Left colon (tissue), 2 donors: ENCODE results near the gene MICAL2. TPM values are rescaled to one million over a fixed set of nuclear protein-coding genes. Genes with fewer than 3 reads are reported as not detected.
A peak's percentile ranks its signal among the peaks of the same experiment; 100 is the strongest.
"Not testable (repeated sequence)": the region's sequence is repeated elsewhere in the genome, so short reads cannot be mapped to it uniquely, and the experiment has no call there.

ENCODE experiments used
- ATAC-seq: fragments of 200-7000 bp; cut with Tn5 transposase; one replicate; pipeline ENCODE4 v1.9.1; 2020; ENCODE audit warnings: mild to moderate bottlenecking, moderate library complexity
- DNase-seq, 2 donors: peaks; one replicate each; pipeline ENCODE4 v3.0.0-alpha.2; 2020
- intact Hi-C, 2 donors: fragments of 100-400 bp; cut with DNase I in 1 of 2; cut with micrococcal nuclease in 1 of 2; formaldehyde crosslinking; loops; one replicate each; pipeline versions ENCODE4 v1.11.2 to v1.14.0; 2022; cut with DNase I, micrococcal nuclease
- total RNA-seq, 2 donors: library from RNA; stranded (reverse); fragmentation: NEBNext Ultra II Directional; extraction: Animal tissue kit (Norgen Biotek cat#: 25700); gene quantifications; one replicate each; pipeline ENCODE4 v1.2.1, GENCODE V29; 2021
- donor health status: DM: no; HTN: no; CAD: no.
- donor health status: DM: yes; HTN: yes; CAD: no.

The MICAL2 gene
- total RNA-seq, 2 donors from 2014 or later: 268 to 361 TPM

- intact Hi-C loops: no loop called here
- DNase-seq (no peak), ATAC-seq (peak; percentile 53)
Observed at GRCh38 chr11:12142176-12142575, 31.8 kb downstream of the MICAL2 start.

- ATAC-seq: no peak
- intact Hi-C loops: no loop called here
Observed at GRCh38 chr11:12142909-12143308, 32.5 kb downstream of the MICAL2 start.

GRCh38 chr11:12143461-12144258 is 33.3 kb downstream of the MICAL2 start:
- ATAC-seq (peak; percentile 79), DNase-seq (peak in 1 of 2 donors; percentile 71)

More at GRCh38 chr11:12142909-12143308, 32.5 kb downstream of the MICAL2 start:
- DNase-seq: peak in 1 of 2 donors; percentile 22

GRCh38 chr11:12144330-12145174 is 34.2 kb downstream of the MICAL2 start:
- DNase-seq (no peak), ATAC-seq (peak; percentile 46)
- intact Hi-C loops: no loop called here

More at GRCh38 chr11:12143461-12144258, 33.3 kb downstream of the MICAL2 start:
- intact Hi-C loops: no loop called here

GRCh38 chr11:12146678-12147077 is 36.3 kb downstream of the MICAL2 start:
- ATAC-seq, DNase-seq, intact Hi-C loops: not testable (repeated sequence)

GRCh38 chr11:12147827-12148226 is 37.4 kb downstream of the MICAL2 start:
- DNase-seq: peak in 1 of 2 donors; percentile 19
- ATAC-seq: no peak
- intact Hi-C loops: no loop called here

- ATAC-seq: no peak
- peak in 1 of 2 donors; percentile 13 for DNase-seq
- intact Hi-C loops: no loop called here
Observed at GRCh38 chr11:12148466-12148865, 38.1 kb downstream of the MICAL2 start.

- ATAC-seq (no peak), DNase-seq (peak in 1 of 2 donors; percentile 19)
- intact Hi-C loops: no loop called here
Observed at GRCh38 chr11:12148882-12149281, 38.5 kb downstream of the MICAL2 start.

GRCh38 chr11:12149672-12150225 is 39.4 kb downstream of the MICAL2 start:
- ATAC-seq (peak; percentile 11), DNase-seq (peak in 1 of 2 donors; percentile 22)
- intact Hi-C loops: no loop called here

GRCh38 chr11:12150831-12151382 is 40.5 kb downstream of the MICAL2 start:
- ATAC-seq: no peak
- peak in 1 of 2 donors; percentile 4 for DNase-seq
- intact Hi-C loops: no loop called here

- intact Hi-C loops: no loop called here
- ATAC-seq (no peak), DNase-seq (no peak)
Observed at GRCh38 chr11:12152321-12152720, 41.9 kb downstream of the MICAL2 start.

GRCh38 chr11:12154871-12155668 is 44.7 kb downstream of the MICAL2 start:
- ATAC-seq (no peak), DNase-seq (no peak)
- intact Hi-C loops: no loop called here

GRCh38 chr11:12155696-12156095 is 45.3 kb downstream of the MICAL2 start:
- intact Hi-C loops: no loop called here
- ATAC-seq: no peak
- peak in 1 of 2 donors; percentile 2 for DNase-seq

GRCh38 chr11:12156301-12157140 is 46.1 kb downstream of the MICAL2 start:
- no peak for ATAC-seq
- intact Hi-C loops: no loop called here
- peak in 1 of 2 donors; percentile 2 for DNase-seq

- intact Hi-C loops: no loop called here
- DNase-seq (peak in 1 of 2 donors; percentile 1), ATAC-seq (no peak)
Observed at GRCh38 chr11:12157241-12157661, 46.9 kb downstream of the MICAL2 start.

- peak; percentile 45 for ATAC-seq
- DNase-seq: no peak
- intact Hi-C loops: no loop called here
Observed at GRCh38 chr11:12158909-12159308, 48.5 kb downstream of the MICAL2 start.

GRCh38 chr11:12159351-12160099 is 49.1 kb downstream of the MICAL2 start:
- ATAC-seq: no peak
- no peak for DNase-seq
- intact Hi-C loops: loop anchor here in 1 of 2 donors (10.0 kb wide), 1 partner anchor 55 kb away; no protein-coding TSS in a partner anchor
